HepG2 (cell line): ENCODE data around the gene SWSAP1. TPM values are rescaled to one million over a fixed set of nuclear protein-coding genes. Genes with fewer than 3 reads are reported as not detected.
A peak's percentile ranks its signal among the peaks of the same experiment; 100 is the strongest.

Experiments used
- ATAC-seq: fragments of 200-7000 bp; cut with Tn5 transposase; 3 replicates; pipeline ENCODE4 v1.9.1; 2020; ENCODE audit warnings: mild to moderate bottlenecking, moderate library complexity
- BruUV-seq: library from RNA; stranded (reverse); fragments of 400-500 nt; replicated peaks from 2 replicates; lab custom pipeline; 2021; lab: Mats Ljungman, UMichigan
- CTCF ChIA-PET: fragments of 300-600 bp; formaldehyde crosslinking; extraction: SDS; loops from one replicate; lab custom pipeline; 2021; ENCODE audit warnings: low total read pairs, inconsistent platforms, low intra/inter-chr PET ratio; lab: Yijun Ruan, JAX
- POLR2A ChIA-PET: fragments of 350-600 bp; sonication (Branson Sonifier 250); formaldehyde crosslinking; loops from one replicate; lab custom pipeline; 2020; ENCODE audit warnings: antibody characterized with exemption, inconsistent platforms; lab: Yijun Ruan, JAX
- DNase-seq: peaks from one replicate; pipeline ENCODE4 v3.0.0-alpha.2; 2015; ENCODE audit warnings: low spot score
- FAIRE-seq: peaks from 3 replicates; lab custom pipeline; 2011; peaks lifted over from hg19 to GRCh38; lab: Jason Lieb, UNC
- H2AFZ ChIP-seq: one replicate; pipeline ENCODE4 v1.6.1; 2011; ENCODE audit warnings: low read length, inconsistent platforms
- H3K27ac ChIP-seq: fragments of 300-600 bp; 3 replicates; pipeline ENCODE4 v1.8.0; 2011; ENCODE audit warnings: mixed run types, mild to moderate bottlenecking, mixed read lengths, low read length, inconsistent platforms; ENCODE audit not compliant: insufficient read depth; ENCODE audit errors: extremely low read length
- H3K27me3 ChIP-seq, 2 experiments: fragments of 200-600 bp in 1 of 2; 2 replicates in 1 of 2; 3 replicates in 1 of 2; pipeline versions ENCODE4 v1.6.0 to v1.8.0; 2011; ENCODE audit warnings: low read length in 2 of 2, mild to moderate bottlenecking in 2 of 2, moderate library complexity in 2 of 2, inconsistent platforms in 1 of 2; ENCODE audit not compliant: insufficient read depth in 2 of 2, control insufficient read depth in 1 of 2
- H3K36me3 ChIP-seq, 2 experiments: fragments of 200-600 bp in 1 of 2; replicated peaks in 1 of 2; 2 replicates in 1 of 2; 3 replicates in 1 of 2; pipeline versions ENCODE4 v1.5.1 to v1.8.0; 2011; ENCODE audit warnings: low read length in 2 of 2, inconsistent platforms in 1 of 2; ENCODE audit not compliant: insufficient read depth in 2 of 2, control insufficient read depth in 1 of 2
- H3K4me1 ChIP-seq: 2 replicates; pipeline ENCODE4 v1.5.1; 2012; ENCODE audit warnings: low read length, inconsistent platforms; ENCODE audit not compliant: insufficient read depth
- H3K4me2 ChIP-seq: 2 replicates; pipeline ENCODE4 v1.6.0; 2011; ENCODE audit warnings: low read depth, low read length, inconsistent platforms
- H3K4me3 ChIP-seq, 3 experiments: fragments of 200-600 bp in 1 of 3; sonication (generic), shearing (Covaris generic) in 1 of 3; replicated peaks in 1 of 3; 2 replicates each; pipeline ENCODE4 v1.5.1; 2011 to 2016; ENCODE audit warnings: low read length in 3 of 3, inconsistent platforms in 2 of 3, low read depth in 2 of 3, mild to moderate bottlenecking in 2 of 3, control low read depth in 1 of 3, mixed read lengths in 1 of 3; ENCODE audit not compliant: insufficient read depth in 1 of 3
- H3K79me2 ChIP-seq: one replicate; pipeline ENCODE4 v1.6.1; 2011; ENCODE audit warnings: low read length, inconsistent platforms; ENCODE audit not compliant: insufficient read depth
- H3K9ac ChIP-seq: 2 replicates; pipeline ENCODE4 v1.6.0; 2011; ENCODE audit warnings: mild to moderate bottlenecking, low read depth, low read length, inconsistent platforms; ENCODE audit not compliant: insufficient read depth
- H3K9me3 ChIP-seq: 2 replicates; pipeline ENCODE4 v1.5.1; 2012; ENCODE audit warnings: mild to moderate bottlenecking, low read length
- H4K20me1 ChIP-seq: 2 replicates; pipeline ENCODE4 v1.6.0; 2011; ENCODE audit warnings: inconsistent platforms, mild to moderate bottlenecking, low read length, moderate library complexity; ENCODE audit not compliant: insufficient read depth
- ATF7-NPFF ChIP-seq: sonication (generic); formaldehyde crosslinking; IDR thresholded peaks from 2 replicates; pipeline ENCODE4 v1.8.1; 2023; ENCODE audit warnings: mild to moderate bottlenecking, low read depth, missing genetic modification reagents, moderate library complexity
- GFI1 ChIP-seq: sonication (generic); formaldehyde crosslinking; IDR thresholded peaks from 2 replicates; pipeline ENCODE4 v1.5.0; 2020; ENCODE audit warnings: missing genetic modification reagents, mild to moderate bottlenecking, borderline replicate concordance
- IRF9 ChIP-seq: sonication (generic); formaldehyde crosslinking; IDR thresholded peaks from 2 replicates; pipeline ENCODE4 v1.8.0; 2022; ENCODE audit warnings: missing genetic modification reagents, mild to moderate bottlenecking, borderline replicate concordance
- KDM1A ChIP-seq: IDR thresholded peaks from 2 replicates; pipeline ENCODE4 v1.6.1; 2016; ENCODE audit warnings: missing compliant biosample characterization
- KDM3A ChIP-seq: IDR thresholded peaks from 2 replicates; pipeline ENCODE4 v1.6.1; 2018; ENCODE audit warnings: low read depth, missing compliant biosample characterization
- NKX3-1 ChIP-seq: sonication (generic); formaldehyde crosslinking; IDR thresholded peaks from 2 replicates; pipeline ENCODE4 v1.5.0; 2020; ENCODE audit warnings: missing genetic modification reagents
- POLR2AphosphoS2 ChIP-seq: IDR thresholded peaks from 2 replicates; pipeline ENCODE4 v1.6.1; 2011; ENCODE audit warnings: low read depth, low read length, improper control_type of control experiment
- SAP130 ChIP-seq: IDR thresholded peaks from 2 replicates; pipeline ENCODE4 v1.6.1; 2016; ENCODE audit warnings: low read depth
- SMAD3 ChIP-seq: sonication (generic); formaldehyde crosslinking; IDR thresholded peaks from 2 replicates; pipeline ENCODE4 v1.4.0; 2020; ENCODE audit warnings: missing genetic modification reagents
- SOX6 ChIP-seq, 2 experiments: fragments of 450-650 bp in 1 of 2; sonication (generic) in 1 of 2; formaldehyde crosslinking in 1 of 2; IDR thresholded peaks; 2 replicates each; pipeline versions ENCODE4 v1.4.0 to v1.6.1; 2017 to 2020; ENCODE audit warnings: antibody characterized with exemption in 1 of 2, mild to moderate bottlenecking in 1 of 2, missing genetic modification reagents in 1 of 2
- TAF1 ChIP-seq: sonication (generic); formaldehyde crosslinking; IDR thresholded peaks from 2 replicates; pipeline ENCODE4 v1.4.0; 2020; ENCODE audit warnings: missing genetic modification reagents
- XRCC5 ChIP-seq: fragments of 200-400 bp; formaldehyde crosslinking; optimal IDR thresholded peaks from 2 replicates; pipeline ENCODE3; 2017; ENCODE audit warnings: mild to moderate bottlenecking, low read length
- ZBTB7A ChIP-seq: sonication (generic); formaldehyde crosslinking; IDR thresholded peaks from 2 replicates; pipeline ENCODE4 v1.8.0; 2022; ENCODE audit warnings: mild to moderate bottlenecking, missing genetic modification reagents
- ZFY ChIP-seq: sonication (generic); formaldehyde crosslinking; IDR thresholded peaks from 2 replicates; pipeline ENCODE4 v1.4.0; 2020; ENCODE audit warnings: missing genetic modification reagents
- ZNF230 ChIP-seq: sonication (generic); formaldehyde crosslinking; IDR thresholded peaks from 2 replicates; pipeline ENCODE4 v1.4.0; 2020; ENCODE audit warnings: mild to moderate bottlenecking, missing genetic modification reagents
- ZNF280B ChIP-seq: sonication (generic); formaldehyde crosslinking; IDR thresholded peaks from 2 replicates; pipeline ENCODE4 v1.5.0; 2020; ENCODE audit warnings: missing genetic modification reagents, mild to moderate bottlenecking, borderline replicate concordance
- ZNF460 ChIP-seq: sonication (generic); formaldehyde crosslinking; IDR thresholded peaks from 2 replicates; pipeline ENCODE4 v1.5.1; 2020; ENCODE audit warnings: missing genetic modification reagents, mild to moderate bottlenecking, borderline replicate concordance
- ZNF546 ChIP-seq: sonication (generic); formaldehyde crosslinking; conservative IDR thresholded peaks from 2 replicates; pipeline ENCODE4 v1.8.1; 2023; ENCODE audit warnings: mild to moderate bottlenecking, missing genetic modification reagents
- ZNF558 ChIP-seq: sonication (generic); formaldehyde crosslinking; IDR thresholded peaks from 2 replicates; pipeline ENCODE4 v1.9.0; 2022; ENCODE audit warnings: mild to moderate bottlenecking, missing genetic modification reagents, borderline replicate concordance
- ZNF605 ChIP-seq: sonication (generic); formaldehyde crosslinking; IDR thresholded peaks from 2 replicates; pipeline ENCODE4 v1.8.0; 2022; ENCODE audit warnings: mild to moderate bottlenecking, missing genetic modification reagents
- ZNF768 ChIP-seq: sonication (generic); formaldehyde crosslinking; IDR thresholded peaks from 2 replicates; pipeline ENCODE4 v1.4.0; 2020; ENCODE audit warnings: missing genetic modification reagents
- ZNF788 ChIP-seq: sonication (generic); formaldehyde crosslinking; IDR thresholded peaks from 2 replicates; pipeline ENCODE4 v1.5.0; 2020; ENCODE audit warnings: mild to moderate bottlenecking, missing genetic modification reagents, borderline replicate concordance
- ZSCAN12 ChIP-seq: sonication (generic); formaldehyde crosslinking; IDR thresholded peaks from 2 replicates; pipeline ENCODE4 v1.9.0; 2021; ENCODE audit warnings: mild to moderate bottlenecking, missing genetic modification reagents
- WGBS: methylation state at CpG from one replicate; pipeline ENCODE4 v1.1.6; 2017; ENCODE audit warnings: low lambda C conversion rate; 5-methylcytosine and 5-hydroxymethylcytosine counted together
- in situ Hi-C: cut with HindIII; loops from 2 replicates; pipeline ENCODE4 v1.10.0; 2017; ENCODE audit warnings: low pct_unique_long_range_greater_than_20kb; ENCODE audit not compliant: extremely low pct_ligation_motif_present
- intact Hi-C: fragments of 100-400 bp; cut with micrococcal nuclease; formaldehyde crosslinking; loops from one replicate; pipeline ENCODE4 v1.10.0; 2022; ENCODE audit not compliant: unreplicated experiment
- polyA plus RNA-seq, 8 experiments: library from polyadenylated mRNA; depleted of rRNA in 3 of 8; stranded (reverse) in 7 of 8; unstranded in 1 of 8; fragments of >200 nt; fragmentation: Illumina TruSeq in 4 of 8; extraction: Trizol in 4 of 8; gene quantifications; 2 replicates each; pipeline versions ENCODE4 v1.2.1 to v1.2.3, GENCODE V29; 2011 to 2016; ENCODE audit warnings: low read depth in 4 of 8, missing spikeins in 1 of 8, mixed read lengths in 1 of 8; ENCODE audit not compliant: insufficient read depth in 1 of 8
- total RNA-seq, 5 experiments: library from RNA; depleted of rRNA; stranded (reverse); fragments of >200 nt; fragmentation: Illumina TruSeq; extraction: Trizol; gene quantifications; 2 replicates each; pipeline ENCODE4 v1.2.3, GENCODE V29; 2016; ENCODE audit warnings: low read depth in 1 of 5

SWSAP1 gene
- total and polyA plus RNA-seq, 2 of the 13 experiments (the other 11 are each of a cell fraction or from before 2014, with no cell fraction given): 2.7 to 3.3 TPM

- H3K36me3 ChIP-seq: 0 out of 5 replicates have a peak, but pooled peaks cover 1 to 4% of the 10 kb centered on the region in 2 experiments
- no peaks in the 10 kb centered on the region for H4K20me1 ChIP-seq
- H2AFZ ChIP-seq: no peak overlapping the region
- H3K4me1 ChIP-seq: peaks cover 39% of the 10 kb centered on the region
- FAIRE-seq (no peak), DNase-seq (peak; percentile 31), ATAC-seq (peak; percentile 50)
- H3K27ac ChIP-seq: peak overlapping the region; percentile 68
- peak overlapping the region; percentile 94 for H3K4me2 ChIP-seq
- H3K9ac ChIP-seq: peak overlapping the region; percentile 77
- in situ Hi-C loops (no loop called here), intact Hi-C loops (no loop called here)
- ChIA-PET CTCF (no interaction called here), POLR2A (interaction anchor here (0.6 to 3.3 kb wide), 50 partner anchors 9 to 539 kb away, joined by 3 to 68 read pairs (median 4); partner anchors contain the start of genes CCDC159, ECSIT, ELOF1 and EPOR)
- H3K27me3 ChIP-seq: no peaks in the 10 kb centered on the region; a peak in 1 of 5 replicates
- WGBS: 5% methylated on average over 18 of the region's 27 CpGs
- H3K4me3 ChIP-seq: peak overlapping the region; percentile 65 to 80 (median 69)
- no peaks in the 10 kb centered on the region for H3K9me3 ChIP-seq
- TSS peak; percentile 86 for BruUV-seq
- H3K79me2 ChIP-seq: peaks cover 12% of the 10 kb centered on the region
- TF ChIP-seq ZNF605 (CRISPR knock-in tag) (peak; percentile 93), IRF9 (CRISPR knock-in tag) (0 out of 2 replicates have a peak, but pooled peaks have one; percentile 68), ZNF788 (CRISPR knock-in tag) (no peak), ZNF768 (CRISPR knock-in tag) (peak; percentile 70; the same call in 1 of the 2 replicates), XRCC5 (peak; percentile 6), GFI1 (CRISPR knock-in tag) (peak; percentile 7; the same call in 1 of the 2 replicates), NKX3-1 (CRISPR knock-in tag) (no peak), SMAD3 (CRISPR knock-in tag) (no peak), POLR2AphosphoS2 (no peak), SAP130 (CRISPR knock-in tag) (peak; percentile 36), ZNF546 (CRISPR knock-in tag) (no peak; the same call in none of the 2 replicates), ZFY (CRISPR knock-in tag) (peak; percentile 54), KDM3A (0 out of 2 replicates have a peak, but pooled peaks have one; percentile 2), ZNF230 (peak; percentile 53; the same call in 1 of the 2 replicates), ZSCAN12 (no peak), ATF7-NPFF (CRISPR knock-in tag) (0 out of 2 replicates have a peak, but pooled peaks have one; percentile 22), ZNF460 (CRISPR knock-in tag) (no peak), ZNF280B (CRISPR knock-in tag) (peak; percentile 77), ZNF558 (CRISPR knock-in tag) (peak; percentile 51; the same call in 1 of the 2 replicates), TAF1 (CRISPR knock-in tag) (peak; percentile 51; the same call in 1 of the 2 replicates), KDM1A (CRISPR knock-in tag) (no peak), SOX6 (IDR thresholded peaks at IDR 0.05) (no peak), SOX6 (CRISPR knock-in tag; IDR thresholded peaks at IDR 0.05) (peak; percentile 11; the same call in 1 of the 2 replicates), ZBTB7A (peak; percentile 29; the same call in 1 of the 2 replicates)
Measured at GRCh38 chr19:11375143-11375948, 880 bp downstream of the SWSAP1 start.
